H1 (cell line): ENCODE measurements around the gene CEP128. TPM values are rescaled to one million over a fixed set of nuclear protein-coding genes. Genes with fewer than 3 reads are reported as not detected.

Source experiments
- ASH2L ChIP-seq: fragments of 200-600, 300-600 bp; sonication (generic); IDR thresholded peaks from one replicate; pipeline ENCODE4 v1.7.1; 2017; ENCODE audit warnings: low read length
- CHD7 ChIP-seq: fragments of 300-600 bp; sonication (generic); IDR thresholded peaks from 2 replicates; pipeline ENCODE4 v1.7.1; 2012; ENCODE audit warnings: low read length, moderate library complexity, mild to moderate bottlenecking, inconsistent platforms; ENCODE audit not compliant: insufficient replicate concordance
- HDAC2 ChIP-seq, 2 experiments: fragments of 300-600 bp in 1 of 2; sonication (generic) in 1 of 2; IDR thresholded peaks; 2 replicates each; pipeline ENCODE4 v1.6.1; 2011 to 2012; ENCODE audit warnings: low read depth in 2 of 2, low read length in 2 of 2, mild to moderate bottlenecking in 2 of 2, moderate library complexity in 2 of 2, borderline replicate concordance in 1 of 2, inconsistent platforms in 1 of 2
- TAF1 ChIP-seq: IDR thresholded peaks from 2 replicates; pipeline ENCODE4 v1.6.1; 2011; ENCODE audit warnings: mild to moderate bottlenecking, low read depth, low read length
- polyA plus RNA-seq, 7 experiments: library from polyadenylated mRNA; depleted of rRNA in 3 of 7; stranded (reverse) in 5 of 7; unstranded in 2 of 7; fragments of >200 nt in 5 of 7; fragments of 200-250 nt in 2 of 7; gene quantifications; 1 replicate in 5 of 7; 2 replicates in 1 of 7; 4 replicates in 1 of 7; pipeline versions ENCODE4 v1.2.1 to v1.2.3, GENCODE V29; 2011 to 2013; ENCODE audit warnings: missing spikeins in 2 of 7, mixed read lengths in 2 of 7
- total RNA-seq: library from RNA; stranded (reverse); fragmentation: NEBNext Ultra II Directional; extraction: Animal tissue kit (Norgen Biotek cat#: 25700); gene quantifications from 2 replicates; pipeline ENCODE4 v1.2.1, GENCODE V29; 2021

The CEP128 gene
- total and polyA plus RNA-seq, 2 of the 8 experiments (the other 6 are each of a cell fraction or from before 2014, with no cell fraction given) = 1.9 to 17.0 TPM

- TF ChIP-seq CHD7 (no peak), ASH2L (no peak), HDAC2 (IDR thresholded peaks at IDR 0.05; ENCODE audit: borderline replicate concordance in 1 of 2, low read depth in 2 of 2, low read length in 2 of 2) (no peak), TAF1 (no peak)
- TF ChIP-seq, all 59 proteins: peak for 0
These were observed 458.2 kb downstream of the CEP128 start (continued) for GRCh38 chr14:80483331-80483730.
